ENCODE measurements around the gene CRYL1.
"Not testable (repeated sequence)": the region's sequence is repeated elsewhere in the genome, so short reads cannot be mapped to it uniquely, and the experiment has no call there.

Gene CRYL1

GRCh38 chr13:20462533-20462915 is 63.1 kb downstream of the CRYL1 start:
- no peak for DNase-seq (ENCODE audit: low read depth, low spot score)

GRCh38 chr13:20461860-20462532 is 63.7 kb downstream of the CRYL1 start:
- no peak for DNase-seq (ENCODE audit: low read depth, low spot score)
- H3K27ac ChIP-seq, result no peak overlapping the region

More at GRCh38 chr13:20462533-20462915, 63.1 kb downstream of the CRYL1 start:
- H3K27ac ChIP-seq, result no peak overlapping the region

GRCh38 chr13:20461481-20461859 is 64.2 kb downstream of the CRYL1 start:
- no peak for DNase-seq (ENCODE audit: low read depth, low spot score)

GRCh38 chr13:20460761-20461160 is 64.9 kb downstream of the CRYL1 start:
- no peak overlapping the region for H3K27ac ChIP-seq
- DNase-seq (ENCODE audit: low read depth, low spot score), result no peak

More at GRCh38 chr13:20461481-20461859, 64.2 kb downstream of the CRYL1 start:
- H3K27ac ChIP-seq, result no peak overlapping the region

- DNase-seq (ENCODE audit: low read depth, low spot score), result no peak
- no peak overlapping the region for H3K27ac ChIP-seq
These were observed 68.0 kb downstream of the CRYL1 start for GRCh38 chr13:20457670-20458069.

GRCh38 chr13:20456737-20457136 is 68.9 kb downstream of the CRYL1 start:
- no peak for DNase-seq (ENCODE audit: low read depth, low spot score)
- H3K27ac ChIP-seq, result no peak overlapping the region

- no peak for DNase-seq (ENCODE audit: low read depth, low spot score)
- H3K27ac ChIP-seq, result no peak overlapping the region
These were observed 74.3 kb downstream of the CRYL1 start for GRCh38 chr13:20451397-20451796.

- DNase-seq (ENCODE audit: low read depth, low spot score), result no peak
- H3K27ac ChIP-seq, result no peak overlapping the region
These were observed 77.2 kb downstream of the CRYL1 start for GRCh38 chr13:20448470-20448869.

GRCh38 chr13:20446900-20447299 is 78.8 kb downstream of the CRYL1 start:
- no peak for DNase-seq (ENCODE audit: low read depth, low spot score)
- H3K27ac ChIP-seq, result no peak overlapping the region

- no peak for DNase-seq (ENCODE audit: low read depth, low spot score)
These were observed 79.3 kb downstream of the CRYL1 start for GRCh38 chr13:20446405-20446804.

GRCh38 chr13:20442798-20443381 is 82.8 kb downstream of the CRYL1 start:
- peak overlapping the region; percentile 46 for H3K27ac ChIP-seq
- no peak for DNase-seq (ENCODE audit: low read depth, low spot score)

More at GRCh38 chr13:20446405-20446804, 79.3 kb downstream of the CRYL1 start:
- no peak overlapping the region for H3K27ac ChIP-seq

- H3K27ac ChIP-seq, result peak overlapping the region; percentile 46
- DNase-seq (ENCODE audit: low read depth, low spot score), result no peak
These were observed 83.3 kb downstream of the CRYL1 start for GRCh38 chr13:20442375-20442774.

GRCh38 chr13:20441879-20442278 is 83.8 kb downstream of the CRYL1 start:
- peak overlapping the region; percentile 46 for H3K27ac ChIP-seq
- peak; percentile 60 for DNase-seq (ENCODE audit: low read depth, low spot score)

GRCh38 chr13:20441056-20441455 is 84.6 kb downstream of the CRYL1 start:
- DNase-seq (ENCODE audit: low read depth, low spot score), result no peak

GRCh38 chr13:20439261-20439660 is 86.4 kb downstream of the CRYL1 start:
- DNase-seq (ENCODE audit: low read depth, low spot score), result no peak
- no peak overlapping the region for H3K27ac ChIP-seq

More at GRCh38 chr13:20441056-20441455, 84.6 kb downstream of the CRYL1 start:
- no peak overlapping the region for H3K27ac ChIP-seq

GRCh38 chr13:20438801-20439200 is 86.9 kb downstream of the CRYL1 start:
- no peak for DNase-seq (ENCODE audit: low read depth, low spot score)

GRCh38 chr13:20436505-20436904 is 89.2 kb downstream of the CRYL1 start:
- no peak overlapping the region for H3K27ac ChIP-seq
- DNase-seq (ENCODE audit: low read depth, low spot score), result no peak

More at GRCh38 chr13:20438801-20439200, 86.9 kb downstream of the CRYL1 start:
- no peak overlapping the region for H3K27ac ChIP-seq

GRCh38 chr13:20435616-20436368 is 89.9 kb downstream of the CRYL1 start:
- H3K27ac ChIP-seq, result no peak overlapping the region

GRCh38 chr13:20434210-20434609 is 91.4 kb downstream of the CRYL1 start:
- DNase-seq (ENCODE audit: low read depth, low spot score); H3K27ac ChIP-seq: not testable (repeated sequence)

More at GRCh38 chr13:20435616-20436368, 89.9 kb downstream of the CRYL1 start:
- DNase-seq (ENCODE audit: low read depth, low spot score), result no peak

GRCh38 chr13:20431687-20432384 is 93.8 kb downstream of the CRYL1 start:
- no peak for DNase-seq (ENCODE audit: low read depth, low spot score)
- H3K27ac ChIP-seq, result peak overlapping the region; percentile 87

Measured in epithelial cell of prostate (primary cell).